Esophagus squamous epithelium (tissue), 4 donors: ENCODE data around the gene GALNT17.

Source experiments
- POLR2A ChIP-seq, 4 donors: fragments of 450-650 bp; IDR thresholded peaks; one replicate each; pipeline ENCODE4 v1.6.1; 2017; ENCODE audit warnings: antibody characterized with exemption in 4 of 4, mild to moderate bottlenecking in 4 of 4, moderate library complexity in 3 of 4
- TF ChIP-seq, protein P1 (sequence below), 6 experiments: fragments of 450-650 bp in 4 of 6; fragments of 200-600 bp in 2 of 6; sonication (generic) in 2 of 6; IDR thresholded peaks; one replicate each; pipeline ENCODE4 v1.5.1; 2016 to 2019; ENCODE audit warnings: antibody characterized with exemption in 6 of 6, mild to moderate bottlenecking in 4 of 6, moderate library complexity in 4 of 6

DNA sequence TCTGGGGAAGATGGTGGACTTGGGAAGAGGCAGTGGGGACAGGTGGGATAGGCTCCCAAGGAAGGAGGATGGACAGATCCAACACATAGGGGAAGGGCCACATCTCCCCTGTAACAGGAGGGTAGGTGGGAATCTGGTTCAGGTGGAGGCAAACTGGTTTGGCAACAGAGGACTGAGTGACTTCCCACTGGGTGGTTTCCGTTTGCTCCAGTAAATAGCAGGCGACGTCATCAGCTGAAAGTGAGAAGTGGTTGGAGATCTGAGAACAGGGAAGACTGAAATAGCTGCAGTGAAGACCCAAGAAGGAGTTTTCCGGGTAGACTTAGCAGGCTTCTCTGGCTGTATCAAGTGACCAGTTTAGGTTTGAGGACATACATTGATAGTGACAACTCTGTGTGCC is 504.4 kb downstream of the GALNT17 start:
- no peak for TF ChIP-seq POLR2A (IDR thresholded peaks at IDR 0.05)
- TF ChIP-seq, protein P1, sequence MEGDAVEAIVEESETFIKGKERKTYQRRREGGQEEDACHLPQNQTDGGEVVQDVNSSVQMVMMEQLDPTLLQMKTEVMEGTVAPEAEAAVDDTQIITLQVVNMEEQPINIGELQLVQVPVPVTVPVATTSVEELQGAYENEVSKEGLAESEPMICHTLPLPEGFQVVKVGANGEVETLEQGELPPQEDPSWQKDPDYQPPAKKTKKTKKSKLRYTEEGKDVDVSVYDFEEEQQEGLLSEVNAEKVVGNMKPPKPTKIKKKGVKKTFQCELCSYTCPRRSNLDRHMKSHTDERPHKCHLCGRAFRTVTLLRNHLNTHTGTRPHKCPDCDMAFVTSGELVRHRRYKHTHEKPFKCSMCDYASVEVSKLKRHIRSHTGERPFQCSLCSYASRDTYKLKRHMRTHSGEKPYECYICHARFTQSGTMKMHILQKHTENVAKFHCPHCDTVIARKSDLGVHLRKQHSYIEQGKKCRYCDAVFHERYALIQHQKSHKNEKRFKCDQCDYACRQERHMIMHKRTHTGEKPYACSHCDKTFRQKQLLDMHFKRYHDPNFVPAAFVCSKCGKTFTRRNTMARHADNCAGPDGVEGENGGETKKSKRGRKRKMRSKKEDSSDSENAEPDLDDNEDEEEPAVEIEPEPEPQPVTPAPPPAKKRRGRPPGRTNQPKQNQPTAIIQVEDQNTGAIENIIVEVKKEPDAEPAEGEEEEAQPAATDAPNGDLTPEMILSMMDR (IDR thresholded peaks at IDR 0.05): no peak
